ENCODE data around the gene HEXIM1. TPM values are rescaled to one million over a fixed set of nuclear protein-coding genes. Genes with fewer than 3 reads are reported as not detected.

Gene HEXIM1
- total RNA-seq, 1 donor from 2014 or later: 29.5 TPM

- no peak for DNase-seq (ENCODE audit: low read depth, low spot score)
- TF ChIP-seq CTCF (conservative IDR thresholded peaks at IDR 0.05): no peak
- Mint-ChIP-seq H3K4me1 (peaks cover 14% of the 10 kb centered on the region), H3K4me3 (no peak overlapping the region), H3K9me3 (no peaks in the 10 kb centered on the region), H3K27ac (ENCODE audit: unreplicated experiment) (no peak overlapping the region), H3K36me3 (ENCODE audit: low read depth) (no peaks in the 10 kb centered on the region), H3K27me3 (ENCODE audit: low read depth) (peaks cover 4% of the 10 kb centered on the region)
These were observed 10.5 kb upstream of the HEXIM1 start for GRCh38 chr17:45137561-45138305.

GRCh38 chr17:45138911-45139532 lies 9.3 kb upstream of the HEXIM1 start:
- no peak for DNase-seq (ENCODE audit: low read depth, low spot score)
- Mint-ChIP-seq H3K27ac (ENCODE audit: unreplicated experiment) (no peak overlapping the region), H3K4me3 (no peak overlapping the region), H3K36me3 (ENCODE audit: low read depth) (no peaks in the 10 kb centered on the region), H3K4me1 (peaks cover 14% of the 10 kb centered on the region), H3K27me3 (ENCODE audit: low read depth) (peaks cover 4% of the 10 kb centered on the region), H3K9me3 (no peaks in the 10 kb centered on the region)
- no peak for TF ChIP-seq CTCF (conservative IDR thresholded peaks at IDR 0.05)

- H3K27me3 Mint-ChIP-seq (ENCODE audit: low read depth): peaks cover 4% of the 10 kb centered on the region
- peak overlapping the region; percentile 28 for H3K4me3 Mint-ChIP-seq
- no peaks in the 10 kb centered on the region for H3K36me3 Mint-ChIP-seq (ENCODE audit: low read depth)
- H3K4me1 Mint-ChIP-seq: peaks cover 14% of the 10 kb centered on the region
- H3K27ac Mint-ChIP-seq (ENCODE audit: unreplicated experiment): no peak overlapping the region
- DNase-seq (ENCODE audit: low read depth, low spot score): no peak
- TF ChIP-seq CTCF (conservative IDR thresholded peaks at IDR 0.05): no peak
- no peaks in the 10 kb centered on the region for H3K9me3 Mint-ChIP-seq
These were observed 8.7 kb upstream of the HEXIM1 start for GRCh38 chr17:45139533-45139920.

- H3K4me1 Mint-ChIP-seq: peaks cover 24% of the 10 kb centered on the region
- H3K36me3 Mint-ChIP-seq (ENCODE audit: low read depth): no peaks in the 10 kb centered on the region
- TF ChIP-seq CTCF (conservative IDR thresholded peaks at IDR 0.05): no peak
- H3K4me3 Mint-ChIP-seq: peak overlapping the region; percentile 31
- H3K27me3 Mint-ChIP-seq (ENCODE audit: low read depth): peaks cover 8% of the 10 kb centered on the region
- no peak overlapping the region for H3K27ac Mint-ChIP-seq (ENCODE audit: unreplicated experiment)
- no peak for DNase-seq (ENCODE audit: low read depth, low spot score)
- no peaks in the 10 kb centered on the region for H3K9me3 Mint-ChIP-seq
These were observed 5.1 kb upstream of the HEXIM1 start for GRCh38 chr17:45143094-45143670.

- H3K27ac Mint-ChIP-seq (ENCODE audit: unreplicated experiment): no peak overlapping the region
These were observed 4.5 kb upstream of the HEXIM1 start for GRCh38 chr17:45143767-45144198.

More at GRCh38 chr17:45143767-45144198, 4.5 kb upstream of the HEXIM1 start:
- Mint-ChIP-seq H3K27me3 (ENCODE audit: low read depth) (peaks cover 11% of the 10 kb centered on the region), H3K4me1 (peaks cover 29% of the 10 kb centered on the region), H3K4me3 (peak overlapping the region; percentile 66), H3K9me3 (no peaks in the 10 kb centered on the region), H3K36me3 (ENCODE audit: low read depth) (no peaks in the 10 kb centered on the region)
- TF ChIP-seq CTCF (conservative IDR thresholded peaks at IDR 0.05): no peak
- no peak for DNase-seq (ENCODE audit: low read depth, low spot score)
